Hepatocyte (in vitro differentiated cells): ENCODE data around the gene ALOX15. TPM values are rescaled to one million over a fixed set of nuclear protein-coding genes. Genes with fewer than 3 reads are reported as not detected.

Experiments used
- DNase-seq: peaks from one replicate; pipeline ENCODE4 v3.0.0-alpha.2; 2016; ENCODE audit warnings: low spot score
- H2AFZ ChIP-seq: fragments of 200-600 bp; sonication (generic); 2 replicates; pipeline ENCODE4 v1.6.0; 2016; ENCODE audit warnings: antibody characterized with exemption, mild to moderate bottlenecking
- H3K27ac ChIP-seq: fragments of 200-600 bp; sonication (generic); 2 replicates; pipeline ENCODE4 v1.5.1; 2016; ENCODE audit warnings: mild to moderate bottlenecking
- H3K27me3 ChIP-seq: fragments of 200-600 bp; sonication (generic); 2 replicates; pipeline ENCODE4 v1.6.1; 2016
- H3K36me3 ChIP-seq: fragments of 200-600 bp; sonication (generic); replicated peaks from 2 replicates; pipeline ENCODE4 v1.5.1; 2016; ENCODE audit warnings: low read depth; ENCODE audit not compliant: insufficient read depth
- H3K4me1 ChIP-seq: fragments of 200-600 bp; sonication (generic); 2 replicates; pipeline ENCODE4 v1.5.1; 2016; ENCODE audit warnings: mild to moderate bottlenecking, moderate library complexity; ENCODE audit not compliant: insufficient read depth
- H3K4me2 ChIP-seq: fragments of 200-600 bp; sonication (generic); 2 replicates; pipeline ENCODE4 v1.6.0; 2016
- H3K4me3 ChIP-seq: fragments of 200-600 bp; sonication (generic); 2 replicates; pipeline ENCODE4 v1.5.1; 2016; ENCODE audit warnings: mild to moderate bottlenecking
- H3K79me2 ChIP-seq: fragments of 200-600 bp; sonication (generic); 2 replicates; pipeline ENCODE4 v1.6.0; 2017; ENCODE audit warnings: mild to moderate bottlenecking
- H3K9me2 ChIP-seq: fragments of 200-600 bp; sonication (generic); replicated peaks from 2 replicates; pipeline ENCODE4 v1.6.0; 2017; ENCODE audit warnings: mild to moderate bottlenecking; ENCODE audit not compliant: insufficient read depth
- H3K9me3 ChIP-seq: fragments of 200-600 bp; sonication (generic); 2 replicates; pipeline ENCODE4 v1.5.1; 2016; ENCODE audit warnings: low read depth, mild to moderate bottlenecking
- H4K20me1 ChIP-seq: fragments of 200-600 bp; sonication (generic); 2 replicates; pipeline ENCODE4 v1.6.0; 2016; ENCODE audit warnings: mild to moderate bottlenecking; ENCODE audit not compliant: insufficient read depth, poor library complexity, severe bottlenecking
- EZH2 ChIP-seq: fragments of 200-600 bp; sonication (generic); IDR thresholded peaks from 2 replicates; pipeline ENCODE4 v1.6.1; 2016; ENCODE audit warnings: antibody characterized with exemption, mild to moderate bottlenecking, borderline replicate concordance
- EZH2phosphoT487 ChIP-seq: fragments of 200-600 bp; sonication (generic); IDR thresholded peaks from one replicate; pipeline ENCODE4 v1.6.1; 2018; ENCODE audit warnings: antibody characterized with exemption, mild to moderate bottlenecking, low read depth, moderate library complexity; ENCODE audit not compliant: unreplicated experiment, severe bottlenecking
- WGBS: methylation state at CpG from one replicate; pipeline ENCODE4 v1.1.6; 2016; ENCODE audit warnings: low lambda C conversion rate; ENCODE audit errors: missing lambda C conversion rate; 5-methylcytosine and 5-hydroxymethylcytosine counted together
- polyA plus RNA-seq: library from polyadenylated mRNA; unstranded; fragments of >200 nt; fragmentation: Nextera tagmentation; extraction: Ambion mirVana; gene quantifications from 2 replicates; pipeline ENCODE4 v1.2.1, GENCODE V29; 2016
- total RNA-seq: library from RNA; depleted of rRNA; stranded (reverse); fragments of >200 nt; gene quantifications from 2 replicates; pipeline ENCODE4 v1.2.3, GENCODE V29; 2014
- TF ChIP-seq, protein P1 (sequence below): fragments of 200-600 bp; sonication (generic); IDR thresholded peaks from 2 replicates; pipeline ENCODE4 v1.5.1; 2016; ENCODE audit warnings: antibody characterized with exemption, mild to moderate bottlenecking; ENCODE audit not compliant: poor library complexity

The ALOX15 gene
- total and polyA plus RNA-seq, 2 experiments from 2014 or later, result 2.1 to 5.5 TPM

- Histone ChIP-seq H3K4me2 (no peak overlapping the region), H3K9me3 (no peaks in the 10 kb centered on the region), H3K27me3 (no peaks in the 10 kb centered on the region), H3K79me2 (no peaks in the 10 kb centered on the region), H3K4me1 (peaks cover 11% of the 10 kb centered on the region), H3K4me3 (no peak overlapping the region), H3K9me2 (no peaks in the 10 kb centered on the region), H3K27ac (peak overlapping the region; percentile 71), H4K20me1 (no peaks in the 10 kb centered on the region), H3K36me3 (no peaks in the 10 kb centered on the region), H2AFZ (no peak overlapping the region)
- TF ChIP-seq EZH2phosphoT487, result no peak
- no peak for TF ChIP-seq EZH2
- TF ChIP-seq, protein P1, sequence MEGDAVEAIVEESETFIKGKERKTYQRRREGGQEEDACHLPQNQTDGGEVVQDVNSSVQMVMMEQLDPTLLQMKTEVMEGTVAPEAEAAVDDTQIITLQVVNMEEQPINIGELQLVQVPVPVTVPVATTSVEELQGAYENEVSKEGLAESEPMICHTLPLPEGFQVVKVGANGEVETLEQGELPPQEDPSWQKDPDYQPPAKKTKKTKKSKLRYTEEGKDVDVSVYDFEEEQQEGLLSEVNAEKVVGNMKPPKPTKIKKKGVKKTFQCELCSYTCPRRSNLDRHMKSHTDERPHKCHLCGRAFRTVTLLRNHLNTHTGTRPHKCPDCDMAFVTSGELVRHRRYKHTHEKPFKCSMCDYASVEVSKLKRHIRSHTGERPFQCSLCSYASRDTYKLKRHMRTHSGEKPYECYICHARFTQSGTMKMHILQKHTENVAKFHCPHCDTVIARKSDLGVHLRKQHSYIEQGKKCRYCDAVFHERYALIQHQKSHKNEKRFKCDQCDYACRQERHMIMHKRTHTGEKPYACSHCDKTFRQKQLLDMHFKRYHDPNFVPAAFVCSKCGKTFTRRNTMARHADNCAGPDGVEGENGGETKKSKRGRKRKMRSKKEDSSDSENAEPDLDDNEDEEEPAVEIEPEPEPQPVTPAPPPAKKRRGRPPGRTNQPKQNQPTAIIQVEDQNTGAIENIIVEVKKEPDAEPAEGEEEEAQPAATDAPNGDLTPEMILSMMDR, result no peak
- DNase-seq, result peak; percentile 83
- WGBS, result 29% methylated on average over 7 of the region's 7 CpGs
Observed at GRCh38 chr17:4679658-4680057, 38.2 kb upstream of the ALOX15 start.

- no peak for TF ChIP-seq EZH2phosphoT487
- TF ChIP-seq EZH2, result no peak
- TF ChIP-seq, protein P1, result no peak
- Histone ChIP-seq H3K4me1 (peaks cover 11% of the 10 kb centered on the region), H3K4me2 (no peak overlapping the region), H3K9me3 (no peaks in the 10 kb centered on the region), H3K4me3 (no peak overlapping the region), H4K20me1 (no peaks in the 10 kb centered on the region), H3K27ac (peak overlapping the region; percentile 18), H3K27me3 (no peaks in the 10 kb centered on the region), H2AFZ (no peak overlapping the region), H3K79me2 (no peaks in the 10 kb centered on the region), H3K36me3 (no peaks in the 10 kb centered on the region), H3K9me2 (no peaks in the 10 kb centered on the region)
- peak; percentile 33 for DNase-seq
- 41% methylated on average over 14 of the region's 14 CpGs for WGBS
Observed at GRCh38 chr17:4678448-4679026, 37.1 kb upstream of the ALOX15 start.

DNA sequence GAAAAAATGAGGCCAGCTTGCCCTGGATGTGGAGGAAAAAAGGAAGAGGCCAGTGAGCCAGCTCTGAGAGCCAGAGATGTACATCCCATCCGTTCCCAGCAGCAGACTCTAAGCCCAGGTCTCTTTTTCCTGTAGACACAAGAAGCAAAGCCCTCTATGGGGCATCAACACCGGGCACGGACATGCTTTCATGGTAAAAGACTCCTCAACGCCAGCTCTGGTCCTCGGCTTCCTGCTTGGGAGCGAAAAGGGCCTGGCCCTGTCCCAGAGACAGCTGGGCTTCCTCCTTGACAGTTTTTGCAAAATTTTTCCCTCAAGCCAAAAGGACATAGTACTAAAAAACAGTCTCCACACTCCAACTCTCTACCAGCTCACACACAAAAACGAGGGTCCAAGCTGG is 35.3 kb upstream of the ALOX15 start:
- no peaks in the 10 kb centered on the region for H3K79me2 ChIP-seq
- H4K20me1 ChIP-seq, result no peaks in the 10 kb centered on the region
- no peaks in the 10 kb centered on the region for H3K36me3 ChIP-seq
- H2AFZ ChIP-seq, result no peak overlapping the region
- H3K4me2 ChIP-seq, result no peak overlapping the region
- 80% methylated on average over 7 of the region's 7 CpGs for WGBS
- no peak for TF ChIP-seq EZH2
- no peak for TF ChIP-seq EZH2phosphoT487
- TF ChIP-seq, protein P1, result no peak
- H3K4me3 ChIP-seq, result no peak overlapping the region
- H3K27ac ChIP-seq, result no peak overlapping the region
- no peaks in the 10 kb centered on the region for H3K9me2 ChIP-seq
- H3K4me1 ChIP-seq, result peaks cover 11% of the 10 kb centered on the region
- no peak for DNase-seq
- H3K9me3 ChIP-seq, result no peaks in the 10 kb centered on the region
- H3K27me3 ChIP-seq, result no peaks in the 10 kb centered on the region
